Measurements from ENCODE around the gene SMIM14. TPM values are rescaled to one million over a fixed set of nuclear protein-coding genes. Genes with fewer than 3 reads are reported as not detected.
"Not testable (repeated sequence)": the region's sequence is repeated elsewhere in the genome, so short reads cannot be mapped to it uniquely, and the experiment has no call there.

SMIM14 gene
- polyA plus RNA-seq, 3 donors: 13.6 to 152 (median 140) TPM

DNA sequence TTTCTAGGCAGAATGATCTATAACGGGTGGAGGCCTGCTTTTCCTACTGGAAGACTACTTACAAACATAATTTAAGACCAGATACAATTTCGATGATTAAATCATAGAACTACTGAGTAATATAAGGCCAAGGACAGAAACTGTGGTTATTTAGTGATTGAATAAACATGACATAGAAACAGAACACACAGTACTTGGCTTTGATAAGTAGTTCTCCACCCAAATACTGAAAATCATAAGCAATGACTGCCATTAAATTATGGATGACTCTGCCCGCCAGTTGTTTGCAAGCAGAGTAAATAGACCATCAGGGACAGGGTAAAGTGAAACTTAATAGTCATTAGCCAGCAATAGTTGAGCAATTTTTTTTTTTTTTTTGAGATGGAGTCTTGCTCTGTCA, 17.2 kb upstream of the SMIM14 start:
- Histone ChIP-seq H3K4me1 (ENCODE audit: control insufficient read depth in 1 of 2, insufficient read depth in 2 of 2, low read length in 2 of 2) (peaks cover 6 to 8% of the 10 kb centered on the region in 2 donors), H3K4me2 (replicated peaks; ENCODE audit: extremely low read depth, low read length, poor library complexity, severe bottlenecking) (no peak overlapping the region), H3K9ac (ENCODE audit: insufficient read depth, low read length, poor library complexity, severe bottlenecking) (no peak overlapping the region), H3K27ac (ENCODE audit: low read depth in 1 of 2, low read length in 2 of 2) (no peak overlapping the region), H3K4me3 (replicated peaks in 1 of 3; ENCODE audit: low read depth in 2 of 3, low read length in 3 of 3) (no peak overlapping the region), H3K9me3 (replicated peaks in 1 of 2; ENCODE audit: control insufficient read depth in 1 of 2, insufficient read depth in 1 of 2, low read length in 2 of 2) (no peaks in the 10 kb centered on the region), H3K36me3 (replicated peaks in 1 of 2; ENCODE audit: control insufficient read depth in 1 of 2, insufficient read depth in 2 of 2, low read length in 2 of 2) (no peaks in the 10 kb centered on the region), H2AFZ (ENCODE audit: insufficient read depth, low read depth, low read length, poor library complexity, severe bottlenecking) (no peak overlapping the region), H3K79me2 (ENCODE audit: insufficient read depth, low read length) (no peaks in the 10 kb centered on the region), H3K27me3 (ENCODE audit: control insufficient read depth in 2 of 2, insufficient read depth in 2 of 2, low read length in 2 of 2) (no peaks in the 10 kb centered on the region), H4K20me1 (ENCODE audit: insufficient read depth, low read length) (no peaks in the 10 kb centered on the region)
- no peak overlapping the region for H3K27ac Mint-ChIP-seq
- no peak overlapping the region for H3K4me3 Mint-ChIP-seq
- peaks cover 13% of the 10 kb centered on the region for H3K4me1 Mint-ChIP-seq
- no peaks in the 10 kb centered on the region for H3K9me3 Mint-ChIP-seq
- no CpG with 5 or more reads among the region's 3 CpGs for WGBS (ENCODE audit: insufficient coverage)
- TF ChIP-seq, protein P1, sequence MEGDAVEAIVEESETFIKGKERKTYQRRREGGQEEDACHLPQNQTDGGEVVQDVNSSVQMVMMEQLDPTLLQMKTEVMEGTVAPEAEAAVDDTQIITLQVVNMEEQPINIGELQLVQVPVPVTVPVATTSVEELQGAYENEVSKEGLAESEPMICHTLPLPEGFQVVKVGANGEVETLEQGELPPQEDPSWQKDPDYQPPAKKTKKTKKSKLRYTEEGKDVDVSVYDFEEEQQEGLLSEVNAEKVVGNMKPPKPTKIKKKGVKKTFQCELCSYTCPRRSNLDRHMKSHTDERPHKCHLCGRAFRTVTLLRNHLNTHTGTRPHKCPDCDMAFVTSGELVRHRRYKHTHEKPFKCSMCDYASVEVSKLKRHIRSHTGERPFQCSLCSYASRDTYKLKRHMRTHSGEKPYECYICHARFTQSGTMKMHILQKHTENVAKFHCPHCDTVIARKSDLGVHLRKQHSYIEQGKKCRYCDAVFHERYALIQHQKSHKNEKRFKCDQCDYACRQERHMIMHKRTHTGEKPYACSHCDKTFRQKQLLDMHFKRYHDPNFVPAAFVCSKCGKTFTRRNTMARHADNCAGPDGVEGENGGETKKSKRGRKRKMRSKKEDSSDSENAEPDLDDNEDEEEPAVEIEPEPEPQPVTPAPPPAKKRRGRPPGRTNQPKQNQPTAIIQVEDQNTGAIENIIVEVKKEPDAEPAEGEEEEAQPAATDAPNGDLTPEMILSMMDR (IDR thresholded peaks at IDR 0.05): no peak
- intact Hi-C loops (cut with micrococcal nuclease): no loop called here
- no peaks in the 10 kb centered on the region for H3K27me3 Mint-ChIP-seq (ENCODE audit: low read depth in 3 of 3)
- H3K36me3 Mint-ChIP-seq: no peaks in the 10 kb centered on the region
- DNase-seq: no peak

DNA sequence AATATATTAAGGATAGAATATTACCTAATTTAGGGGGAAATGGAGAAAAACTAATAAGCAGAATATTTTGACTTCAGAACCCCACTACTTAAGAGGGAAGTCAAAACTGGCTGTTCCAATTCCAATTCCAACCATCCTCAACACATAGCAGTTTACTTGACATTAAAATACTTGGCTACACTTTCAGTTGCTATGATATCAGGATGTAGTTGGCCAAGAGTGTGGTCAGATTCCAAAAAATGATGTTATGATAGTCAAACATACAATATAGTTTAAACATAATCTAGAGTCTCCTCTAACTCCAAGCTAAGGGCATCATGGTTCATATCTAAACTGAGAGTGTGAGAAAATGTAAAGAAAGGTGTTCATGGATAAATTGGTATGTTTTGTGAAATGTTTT, 16.5 kb upstream of the SMIM14 start:
- Histone ChIP-seq H3K79me2 (ENCODE audit: insufficient read depth, low read length) (no peaks in the 10 kb centered on the region), H3K4me3 (replicated peaks in 1 of 3; ENCODE audit: low read depth in 2 of 3, low read length in 3 of 3) (no peak overlapping the region), H3K9ac (ENCODE audit: insufficient read depth, low read length, poor library complexity, severe bottlenecking) (no peak overlapping the region), H3K27me3 (ENCODE audit: control insufficient read depth in 2 of 2, insufficient read depth in 2 of 2, low read length in 2 of 2) (no peaks in the 10 kb centered on the region), H4K20me1 (ENCODE audit: insufficient read depth, low read length) (no peaks in the 10 kb centered on the region), H3K4me2 (replicated peaks; ENCODE audit: extremely low read depth, low read length, poor library complexity, severe bottlenecking) (no peak overlapping the region), H2AFZ (ENCODE audit: insufficient read depth, low read depth, low read length, poor library complexity, severe bottlenecking) (no peak overlapping the region), H3K4me1 (ENCODE audit: control insufficient read depth in 1 of 2, insufficient read depth in 2 of 2, low read length in 2 of 2) (peaks cover 6 to 8% of the 10 kb centered on the region in 2 donors), H3K9me3 (replicated peaks in 1 of 2; ENCODE audit: control insufficient read depth in 1 of 2, insufficient read depth in 1 of 2, low read length in 2 of 2) (no peaks in the 10 kb centered on the region), H3K27ac (ENCODE audit: low read depth in 1 of 2, low read length in 2 of 2) (no peak overlapping the region), H3K36me3 (replicated peaks in 1 of 2; ENCODE audit: control insufficient read depth in 1 of 2, insufficient read depth in 2 of 2, low read length in 2 of 2) (no peaks in the 10 kb centered on the region)
- no peak for DNase-seq
- Mint-ChIP-seq H3K4me3 (no peak overlapping the region), H3K36me3 (no peaks in the 10 kb centered on the region), H3K4me1 (peaks cover 13% of the 10 kb centered on the region), H3K9me3 (no peaks in the 10 kb centered on the region), H3K27me3 (ENCODE audit: low read depth in 3 of 3) (no peaks in the 10 kb centered on the region), H3K27ac (no peak overlapping the region)
- intact Hi-C loops (cut with micrococcal nuclease): no loop called here
- TF ChIP-seq, protein P1 (IDR thresholded peaks at IDR 0.05): no peak

DNA sequence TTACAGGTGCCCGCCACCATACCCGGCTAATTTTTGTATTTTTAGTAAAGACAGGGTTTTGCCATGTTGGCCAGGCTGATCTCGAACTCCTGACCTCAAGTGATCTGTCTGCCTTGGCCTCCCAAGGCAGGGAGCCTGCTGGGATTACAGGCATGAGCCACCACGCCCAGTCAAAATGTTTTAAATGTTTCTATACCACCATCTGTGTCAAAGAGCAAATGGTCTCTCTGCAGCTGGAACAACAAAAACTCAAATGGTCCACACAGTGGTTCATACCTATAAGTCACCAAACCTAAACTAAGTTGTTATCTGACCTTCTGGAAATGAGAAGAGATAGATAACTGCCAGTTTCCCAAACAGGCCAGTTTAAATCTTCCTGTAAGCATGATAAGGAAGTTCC, 12.9 kb upstream of the SMIM14 start:
- H3K4me1 Mint-ChIP-seq; H4K20me1 ChIP-seq (ENCODE audit: insufficient read depth, low read length); H3K36me3 Mint-ChIP-seq; H3K27me3 Mint-ChIP-seq (ENCODE audit: low read depth in 3 of 3); H3K9me3 ChIP-seq (replicated peaks in 1 of 2; ENCODE audit: control insufficient read depth in 1 of 2, insufficient read depth in 1 of 2, low read length in 2 of 2); H3K9me3 Mint-ChIP-seq; H3K27ac Mint-ChIP-seq; intact Hi-C loops (cut with micrococcal nuclease); H3K4me2 ChIP-seq (replicated peaks; ENCODE audit: extremely low read depth, low read length, poor library complexity, severe bottlenecking); H2AFZ ChIP-seq (ENCODE audit: insufficient read depth, low read depth, low read length, poor library complexity, severe bottlenecking); DNase-seq; H3K9ac ChIP-seq (ENCODE audit: insufficient read depth, low read length, poor library complexity, severe bottlenecking); H3K4me3 Mint-ChIP-seq; H3K4me1 ChIP-seq (ENCODE audit: control insufficient read depth in 1 of 2, insufficient read depth in 2 of 2, low read length in 2 of 2); H3K27me3 ChIP-seq (ENCODE audit: control insufficient read depth in 2 of 2, insufficient read depth in 2 of 2, low read length in 2 of 2); H3K36me3 ChIP-seq (replicated peaks in 1 of 2; ENCODE audit: control insufficient read depth in 1 of 2, insufficient read depth in 2 of 2, low read length in 2 of 2); H3K27ac ChIP-seq (ENCODE audit: low read depth in 1 of 2, low read length in 2 of 2); H3K4me3 ChIP-seq (replicated peaks in 1 of 3; ENCODE audit: low read depth in 2 of 3, low read length in 3 of 3); H3K79me2 ChIP-seq (ENCODE audit: insufficient read depth, low read length): not testable (repeated sequence)
- 100% methylated on average over 2 of the region's 4 CpGs for WGBS (ENCODE audit: insufficient coverage)
